NCI-H1417 (cell line): Measurements from ENCODE around the gene EPHB2.

Source experiments
- DNase-seq, 3 experiments: peaks; one replicate each; lab custom pipeline; 2025; lab: John Stamatoyannopoulos, UW

The EPHB2 gene

DNA sequence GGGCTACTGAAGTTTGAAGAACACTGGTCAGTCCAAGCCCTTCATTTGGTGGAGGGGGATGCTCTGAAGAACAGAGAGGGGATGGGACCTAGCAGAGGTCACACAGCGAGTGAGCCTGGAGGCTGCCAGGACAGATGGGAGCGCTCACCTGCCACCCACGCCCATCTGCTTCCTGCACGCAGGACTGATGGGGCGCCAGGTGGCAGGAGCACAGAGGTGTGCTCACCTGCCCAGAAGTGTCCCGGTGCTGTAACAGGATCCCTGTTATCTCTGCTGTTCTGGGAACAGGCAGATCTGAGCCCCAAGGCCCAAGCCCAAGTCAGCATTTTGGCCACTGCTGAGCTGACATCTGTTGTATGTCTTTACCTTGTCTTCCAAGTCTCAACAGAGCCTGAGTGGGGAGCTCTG is 40.5 kb downstream of the EPHB2 start:
- peak in 2 of 3 experiments; percentile 32 to 64 for DNase-seq

DNA sequence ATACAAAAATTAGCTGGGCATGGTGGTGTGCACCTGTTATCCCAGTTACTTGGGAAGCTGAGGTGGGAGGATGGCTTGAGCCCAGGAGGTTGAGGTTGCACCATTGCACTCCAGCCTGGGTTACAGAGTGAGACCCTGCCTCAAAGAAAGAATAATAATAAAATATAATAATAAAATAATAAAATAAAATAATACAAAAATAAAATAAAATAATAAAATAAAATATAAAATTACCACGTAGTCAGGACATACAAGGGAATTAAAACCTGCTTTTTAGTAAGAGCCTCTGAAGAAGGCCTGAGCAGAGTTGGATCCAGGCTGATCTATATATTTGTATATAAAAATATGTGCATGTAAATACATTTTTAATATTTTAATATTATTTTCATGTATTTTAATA is 41.7 kb downstream of the EPHB2 start:
- no peak for DNase-seq

DNA sequence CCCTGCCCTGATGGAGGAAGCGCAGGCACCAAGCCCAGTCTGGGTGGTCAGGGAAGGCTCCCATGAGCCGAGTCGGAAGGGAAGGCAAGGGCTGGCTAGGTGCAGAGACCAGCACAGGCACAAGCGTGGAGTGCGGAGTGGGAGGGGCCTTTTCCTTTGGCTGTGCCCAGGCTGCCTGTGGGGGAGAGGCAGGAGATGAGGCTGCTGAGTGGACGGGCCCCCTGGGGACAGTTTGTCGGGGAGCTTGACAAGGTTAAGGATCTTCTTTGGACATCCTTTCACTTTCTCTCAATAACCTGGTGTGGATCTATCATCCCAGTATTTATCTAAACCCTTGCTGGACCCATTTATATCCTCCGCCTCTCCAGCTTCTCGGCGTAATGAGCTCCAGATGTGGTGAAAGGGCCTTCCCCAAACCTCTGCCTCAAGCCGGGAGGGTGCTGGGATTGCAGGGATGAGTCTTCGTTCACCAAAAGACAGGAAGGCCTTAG is 42.9 kb downstream of the EPHB2 start:
- DNase-seq: no peak

DNA sequence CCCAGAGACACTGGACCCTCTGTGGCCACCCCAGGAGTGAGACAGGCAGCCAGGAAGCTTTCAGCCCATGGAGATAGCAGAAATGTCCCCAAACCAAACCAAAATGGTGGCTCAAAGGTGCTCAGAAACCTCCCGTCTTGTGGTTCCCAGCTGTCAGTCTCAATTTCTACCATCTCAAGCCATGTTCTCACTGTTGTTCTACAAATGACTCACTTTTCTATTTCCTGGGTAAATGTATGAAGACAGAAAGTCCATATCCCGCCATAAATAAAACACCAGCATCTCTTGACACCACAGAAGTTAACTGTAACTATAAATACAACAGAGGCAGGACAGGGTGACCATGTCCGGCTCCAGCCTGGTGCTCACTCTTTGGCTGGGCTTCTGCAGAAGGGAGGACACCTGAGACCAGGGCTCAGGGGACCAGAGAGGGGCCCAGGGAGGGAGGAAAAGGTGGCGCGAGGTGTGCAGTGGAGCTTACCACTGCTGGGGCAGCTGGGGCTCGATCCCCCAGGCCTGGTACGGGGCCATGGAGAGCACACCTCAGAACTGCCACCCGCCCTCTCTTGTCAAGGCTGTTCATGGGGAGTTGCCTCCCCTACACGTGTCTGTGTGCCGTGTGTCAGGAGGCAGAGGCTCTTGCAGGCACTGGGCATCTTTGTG is 43.6 kb downstream of the EPHB2 start:
- DNase-seq: no peak

DNA sequence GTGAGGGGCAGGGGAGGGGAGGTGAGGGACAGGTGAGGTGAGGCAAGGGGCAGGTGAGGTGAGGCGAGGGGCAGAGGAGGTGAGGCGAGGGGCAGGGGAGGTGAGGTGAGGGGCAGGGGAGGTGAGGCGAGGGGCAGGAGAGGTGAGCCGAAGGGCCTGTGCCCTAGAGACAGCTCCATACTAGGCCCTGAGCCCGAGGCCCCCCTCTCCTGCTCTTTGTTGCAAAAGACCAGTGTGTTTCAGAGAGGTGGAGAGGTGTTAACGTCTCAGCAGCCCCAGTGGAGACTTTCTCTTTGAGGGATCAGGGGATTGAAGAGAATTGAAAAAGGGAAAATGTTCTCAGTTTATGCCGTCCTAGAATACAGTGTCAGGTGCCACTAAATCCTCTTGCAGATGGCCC is 44.2 kb downstream of the EPHB2 start:
- DNase-seq: no peak

DNA sequence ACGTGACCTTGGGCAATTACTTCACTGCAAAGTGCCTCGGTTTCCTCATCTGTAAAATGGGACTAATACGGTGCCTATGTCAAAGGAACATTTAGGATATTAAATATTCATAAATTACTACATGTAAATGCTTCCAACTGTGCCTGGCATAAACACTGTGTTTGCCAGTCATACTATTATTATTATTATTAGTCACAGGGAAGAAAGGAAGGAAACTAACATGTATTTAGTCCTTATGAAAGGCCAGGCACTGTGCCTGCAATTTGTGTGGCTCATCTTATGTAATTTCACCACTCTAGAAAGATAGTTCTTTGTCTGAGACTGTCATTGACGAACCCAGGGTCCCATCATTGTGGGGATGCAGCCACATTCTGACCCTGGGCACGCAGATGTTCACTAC is 45.0 kb downstream of the EPHB2 start:
- DNase-seq: no peak

DNA sequence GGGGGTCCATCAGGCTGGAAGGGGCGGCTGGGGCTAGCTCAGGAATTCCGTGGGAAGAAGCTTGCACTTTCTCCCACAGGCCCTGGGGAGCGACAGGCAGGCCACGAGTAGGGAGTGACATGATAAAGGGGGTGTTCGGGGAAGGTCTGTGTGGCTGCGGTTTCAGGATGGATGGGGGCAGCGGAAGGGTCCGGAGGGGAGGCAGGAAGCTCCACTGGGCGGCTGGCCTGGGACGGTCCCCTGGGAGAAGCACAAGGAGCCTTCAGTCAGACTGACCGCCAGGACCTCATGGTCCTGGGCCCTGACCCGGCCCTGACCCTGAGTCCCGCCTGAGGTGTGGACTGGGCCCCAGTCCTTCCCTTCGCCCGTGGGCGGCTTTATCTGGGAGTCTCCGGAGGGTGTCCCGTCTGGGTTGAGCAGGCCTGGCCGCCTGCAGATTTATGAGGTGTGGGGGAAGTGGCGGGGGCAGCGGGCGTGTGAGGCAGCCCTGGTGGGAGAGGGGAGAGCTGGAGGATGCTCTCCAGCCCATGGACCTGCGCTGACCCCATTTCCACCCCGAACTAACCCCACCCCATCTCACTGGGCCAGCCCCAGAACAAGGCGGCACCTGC is 45.6 kb downstream of the EPHB2 start:
- DNase-seq: no peak

DNA sequence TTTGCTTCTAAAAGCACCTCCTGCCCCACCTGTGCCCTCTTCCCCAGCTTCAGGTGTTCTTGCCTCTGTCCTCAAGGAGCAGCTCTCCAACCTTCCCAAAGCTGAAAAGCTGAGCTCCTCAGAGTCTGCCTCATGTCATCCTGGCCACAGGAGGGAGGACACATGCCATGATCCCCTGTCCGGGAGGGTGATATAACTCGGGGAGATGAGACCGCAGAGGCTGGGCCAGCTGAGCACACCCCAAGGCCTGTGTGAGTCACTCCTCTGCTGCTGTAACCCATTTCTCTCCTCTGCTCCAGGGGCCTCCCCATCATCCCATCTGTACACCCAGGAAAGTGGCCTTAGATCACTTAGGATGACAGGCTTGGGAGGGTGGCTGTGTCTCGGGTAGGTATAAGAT is 49.8 kb downstream of the EPHB2 start:
- DNase-seq: no peak

DNA sequence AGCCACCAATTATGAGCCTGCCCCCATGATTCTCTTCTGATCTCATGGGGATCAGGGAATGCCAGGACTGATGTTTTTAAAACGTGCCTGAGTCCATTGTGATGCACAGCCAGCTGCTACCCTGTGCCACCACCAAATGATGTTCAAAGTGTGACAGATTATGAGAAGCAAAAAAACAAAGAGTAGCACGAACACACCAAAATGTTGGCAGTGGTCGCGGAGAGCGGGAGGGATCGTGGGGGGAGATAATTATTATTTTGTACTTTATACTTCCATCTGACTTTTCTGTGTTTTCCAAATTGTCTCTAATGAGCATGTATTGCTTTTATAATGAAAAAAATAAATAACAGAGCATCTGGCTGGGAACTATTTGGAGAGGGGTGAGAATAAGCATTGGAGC is 50.5 kb downstream of the EPHB2 start:
- peak in 1 of 3 experiments; percentile 18 for DNase-seq

DNA sequence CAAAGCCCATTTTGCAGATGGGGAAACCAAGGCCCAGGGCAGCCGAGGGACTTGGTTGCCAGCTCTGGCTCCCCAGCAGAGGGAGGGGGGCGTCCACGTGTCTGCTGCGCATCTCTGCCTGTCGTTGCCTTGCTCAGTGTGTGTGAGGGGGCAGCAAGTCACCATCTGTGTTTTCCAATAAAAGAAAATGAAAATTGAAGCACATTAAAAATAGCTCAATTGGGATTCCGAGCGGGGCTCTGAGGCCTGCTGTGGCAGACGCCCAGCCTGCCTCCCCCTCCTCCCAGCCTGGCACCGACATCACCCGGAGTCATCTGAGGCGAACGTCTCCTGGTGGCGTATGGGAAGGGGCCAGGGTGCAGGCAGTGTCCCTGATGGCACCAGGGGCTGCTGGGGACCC is 51.2 kb downstream of the EPHB2 start:
- no peak for DNase-seq

DNA sequence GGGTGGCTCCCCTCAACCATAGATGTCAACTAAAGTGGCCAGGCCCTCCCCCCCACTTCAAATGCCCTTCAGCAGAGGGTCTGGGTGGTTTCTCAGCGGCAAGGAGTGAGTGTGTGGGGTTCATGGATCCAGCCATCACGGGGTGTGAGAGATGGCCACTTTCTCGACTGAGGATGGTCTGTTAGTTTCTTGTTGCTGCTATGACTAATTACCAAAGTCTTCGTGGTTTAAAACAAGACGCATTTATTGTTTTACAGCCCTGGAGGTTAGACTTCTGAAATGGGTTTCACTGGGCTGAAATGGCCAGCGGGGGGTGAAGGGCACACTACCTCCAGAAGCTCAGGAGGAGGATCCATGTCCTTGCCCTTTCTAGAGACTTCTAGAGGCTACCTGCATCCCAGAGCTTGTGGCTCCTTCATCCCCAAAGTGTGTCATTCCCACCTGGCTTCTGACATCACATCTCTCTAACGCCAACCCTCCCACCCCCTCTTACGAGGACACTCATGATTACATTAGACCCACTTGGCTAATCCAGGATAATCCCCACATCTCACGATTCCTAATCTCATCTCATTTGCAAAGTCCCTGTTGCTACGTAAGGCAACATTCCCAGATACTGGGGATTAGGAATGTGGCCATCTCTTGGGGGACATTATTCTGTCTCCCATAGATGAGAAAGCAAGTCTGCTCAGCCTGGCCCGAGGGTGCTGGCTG is 53.0 kb downstream of the EPHB2 start:
- DNase-seq: no peak

DNA sequence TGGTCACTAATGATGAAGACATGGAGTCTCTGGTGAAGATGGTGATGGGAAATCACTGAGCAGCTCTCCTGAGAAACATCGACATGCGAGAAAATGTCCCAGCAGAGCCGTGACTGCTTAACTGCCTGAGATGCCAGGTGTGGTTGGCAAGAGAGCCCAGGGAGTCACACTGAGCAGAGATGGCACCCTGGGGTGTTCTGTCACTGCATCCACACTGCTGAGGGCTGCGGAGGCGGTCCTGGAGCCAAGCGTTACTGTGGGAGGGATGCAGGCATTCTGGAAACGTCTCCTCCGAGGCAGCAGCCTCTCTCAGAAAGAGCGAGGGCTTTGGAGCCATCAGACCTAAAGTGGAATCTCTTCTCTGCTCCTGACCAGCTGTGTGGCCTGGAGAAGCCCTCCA is 57.2 kb downstream of the EPHB2 start:
- DNase-seq: peak in 2 of 3 experiments; percentile 29 to 61

DNA sequence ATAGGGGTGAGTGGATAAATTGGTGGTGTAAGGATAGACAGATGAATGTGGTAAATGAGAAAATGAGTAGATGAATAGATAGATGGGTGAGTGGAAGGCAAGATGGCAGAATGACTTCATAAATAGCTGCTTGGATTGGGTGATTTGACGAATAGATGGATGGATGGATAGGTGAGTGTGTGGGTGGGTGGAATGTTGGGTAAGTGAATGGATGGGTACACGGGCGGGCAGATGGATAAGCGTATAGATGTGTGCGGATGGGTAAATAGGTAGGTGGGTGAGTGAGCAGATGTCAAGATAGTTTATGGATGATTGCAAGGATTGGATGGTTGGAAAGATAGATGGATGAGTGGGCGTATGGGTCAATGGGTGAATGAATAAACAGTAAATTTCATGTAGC is 59.3 kb downstream of the EPHB2 start:
- DNase-seq: no peak

DNA sequence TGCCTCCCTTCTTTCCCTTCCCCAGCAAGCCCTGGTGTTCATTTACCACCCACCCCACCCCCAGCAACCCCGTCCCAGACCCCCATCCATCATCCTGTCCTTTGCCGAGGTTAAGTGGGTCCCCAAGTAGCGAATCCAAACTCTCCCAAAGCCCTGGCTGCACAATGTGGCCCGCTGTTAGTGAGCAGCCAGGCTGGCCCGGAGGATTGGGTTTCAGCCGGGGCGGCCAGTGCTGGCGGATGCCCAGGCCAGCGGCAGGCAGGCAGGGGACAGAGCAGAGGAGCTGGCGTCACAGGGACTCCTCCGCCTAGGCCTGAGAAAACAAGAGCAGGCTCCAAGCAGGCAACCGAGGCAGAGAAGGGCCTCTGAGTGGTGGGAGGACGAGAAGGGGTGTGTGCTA is 61.4 kb downstream of the EPHB2 start:
- peak in 1 of 3 experiments; percentile 27 for DNase-seq

DNA sequence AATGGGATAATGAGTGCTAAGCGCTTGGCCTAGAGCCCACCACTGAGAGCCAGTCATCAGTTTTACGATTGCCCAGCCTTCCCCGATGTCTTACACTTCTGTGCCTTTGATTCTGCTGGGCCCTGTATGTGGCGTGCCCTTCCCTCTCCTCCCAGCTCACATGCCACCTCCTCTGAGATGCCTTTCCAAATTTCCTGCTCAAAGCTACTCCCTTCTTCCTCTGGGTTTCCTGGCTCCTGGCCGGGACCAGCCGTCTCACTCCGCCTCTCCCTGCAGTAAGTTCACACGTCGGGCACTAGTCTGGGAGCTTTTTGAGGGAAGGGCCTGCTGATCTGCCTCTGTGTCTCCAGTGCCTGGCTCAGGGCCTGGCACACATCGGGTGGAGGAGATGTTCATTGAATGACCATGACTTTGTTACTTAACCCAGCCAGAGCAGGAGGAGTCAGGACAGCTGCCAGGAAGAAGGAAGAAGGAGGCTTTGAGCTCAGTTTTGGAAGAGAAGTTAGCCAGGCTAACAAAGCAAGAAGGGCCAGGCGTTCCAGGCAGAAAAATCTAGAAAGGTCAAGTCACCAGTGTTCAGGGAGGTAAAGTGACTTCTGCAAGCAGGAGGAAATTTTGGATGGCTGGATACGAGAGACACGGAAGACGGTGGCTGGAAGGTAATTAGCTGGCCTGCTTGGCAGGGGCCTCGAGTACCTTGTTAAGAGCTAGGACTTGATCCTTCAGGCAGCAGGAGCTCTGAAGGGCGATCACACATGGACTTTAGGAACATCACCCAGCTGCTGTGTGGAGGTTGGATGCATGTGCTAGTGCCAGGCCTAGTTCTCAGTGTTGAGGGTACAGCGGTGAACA is 63.6 kb downstream of the EPHB2 start:
- no peak for DNase-seq

DNA sequence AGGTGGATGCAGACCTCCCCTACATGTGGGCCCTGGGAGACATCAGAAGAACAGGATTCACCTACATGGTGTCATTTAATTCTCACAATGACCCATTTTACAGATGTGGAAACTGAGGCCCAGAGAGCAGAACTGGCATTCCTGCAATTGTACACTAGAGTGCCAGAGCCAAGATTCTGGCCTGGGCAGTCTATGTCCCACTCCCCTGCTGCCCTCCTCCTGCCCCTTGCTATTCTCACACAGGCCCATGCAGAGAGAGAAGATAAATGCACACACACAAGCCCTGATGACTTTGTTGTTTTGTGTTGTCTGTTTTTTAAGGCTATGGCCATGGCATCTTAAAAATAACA is 64.2 kb downstream of the EPHB2 start:
- DNase-seq: no peak

DNA sequence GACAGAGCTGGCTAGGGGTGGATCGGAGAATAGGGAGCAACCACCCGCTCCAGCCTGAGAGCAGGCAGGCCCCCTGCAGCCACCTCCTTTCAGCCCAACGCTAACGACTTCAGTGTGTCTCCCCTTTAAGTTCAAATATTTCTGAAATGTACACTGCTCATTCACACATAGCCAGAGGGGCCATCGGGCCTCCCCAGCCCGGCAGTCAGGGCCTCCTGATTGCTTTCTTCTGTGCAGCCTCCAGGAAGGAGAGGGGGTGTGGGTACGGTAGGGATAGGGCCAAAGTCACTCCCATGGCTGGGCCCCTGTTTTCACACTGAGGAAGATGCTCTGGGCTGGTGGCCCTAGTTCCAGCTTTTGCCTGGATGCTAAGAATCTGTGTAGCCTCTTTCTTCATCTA is 64.8 kb downstream of the EPHB2 start:
- peak in 1 of 3 experiments; percentile 32 for DNase-seq

DNA sequence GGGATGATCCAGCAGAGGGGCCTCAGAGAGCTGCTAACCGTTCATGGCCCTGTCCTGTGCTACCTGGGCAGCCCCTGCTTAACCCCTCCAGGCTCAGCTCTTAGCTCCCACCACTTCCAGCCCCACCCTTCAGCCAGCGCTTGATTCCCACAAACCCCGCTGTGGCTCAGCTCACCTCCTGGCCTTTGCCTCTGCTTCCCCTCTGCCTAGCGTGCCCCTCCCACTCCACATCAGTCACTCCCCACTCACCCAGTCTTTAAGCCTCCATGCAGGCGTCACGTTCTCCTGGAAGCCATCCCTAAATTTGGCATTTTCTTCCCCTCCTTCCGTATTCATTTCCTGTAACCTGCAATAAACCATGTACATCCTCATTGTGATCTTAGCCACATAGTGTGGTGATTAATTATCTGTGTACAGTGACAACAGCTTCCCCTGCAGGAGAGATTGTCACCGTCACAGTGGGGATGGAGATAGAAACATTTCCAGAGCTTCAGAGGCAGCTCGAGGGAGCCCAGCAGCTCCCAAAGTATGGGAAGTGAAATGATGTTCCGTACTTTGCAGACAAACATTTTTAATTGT is 65.5 kb downstream of the EPHB2 start:
- peak in 2 of 3 experiments; percentile 47 to 78 for DNase-seq

DNA sequence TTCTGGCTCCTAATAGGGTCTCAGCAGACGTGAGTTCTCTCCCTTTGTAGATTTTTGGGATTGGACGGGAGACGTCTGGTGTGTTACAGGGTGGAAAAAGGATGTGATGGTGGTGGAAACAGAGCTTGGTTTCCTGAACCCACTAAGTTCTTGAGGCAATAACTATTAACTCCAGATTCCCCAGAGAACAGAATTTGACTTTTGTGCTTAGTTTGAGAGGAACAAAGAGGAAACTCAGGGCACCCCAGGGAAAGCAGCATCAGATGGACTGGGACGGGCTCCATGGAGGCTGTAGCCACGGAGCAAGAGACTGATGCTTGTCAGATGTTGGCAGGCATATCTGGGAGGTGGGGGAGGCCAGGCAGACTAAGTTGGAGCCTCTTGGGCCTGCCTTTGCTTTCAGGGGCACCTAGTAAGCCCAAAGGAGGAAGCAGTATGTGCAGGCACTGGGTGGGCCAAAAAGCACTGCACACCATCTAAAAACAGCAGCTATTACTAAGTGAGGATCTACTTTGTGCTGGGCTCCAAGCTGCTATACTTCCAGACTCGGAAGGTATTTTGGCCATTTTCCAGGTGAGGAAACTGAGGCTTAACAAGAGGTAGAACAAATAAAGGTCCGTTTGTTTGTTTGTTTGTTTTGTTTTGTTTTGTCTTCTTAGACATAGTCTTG is 66.9 kb downstream of the EPHB2 start:
- no peak for DNase-seq

DNA sequence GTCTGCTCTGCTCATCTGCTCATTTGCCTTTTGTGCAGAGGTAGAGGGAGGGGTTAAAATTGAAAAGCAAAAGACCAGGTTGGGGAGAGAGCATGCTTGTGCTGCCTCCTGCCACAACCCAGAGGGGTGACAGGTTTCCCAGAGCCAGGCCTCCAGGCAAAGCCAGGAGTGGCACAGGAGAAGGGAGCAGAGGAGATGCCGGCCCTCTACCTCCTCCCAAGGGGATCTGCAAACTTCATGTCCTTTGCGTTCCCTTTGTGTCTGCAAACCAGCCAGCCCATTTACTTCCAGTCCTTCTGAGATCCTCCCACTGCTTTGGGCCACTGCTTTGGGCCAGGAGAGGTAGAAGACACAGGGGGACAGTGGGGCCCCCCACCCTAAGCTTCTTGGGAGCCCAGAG is 67.8 kb downstream of the EPHB2 start:
- DNase-seq: no peak

DNA sequence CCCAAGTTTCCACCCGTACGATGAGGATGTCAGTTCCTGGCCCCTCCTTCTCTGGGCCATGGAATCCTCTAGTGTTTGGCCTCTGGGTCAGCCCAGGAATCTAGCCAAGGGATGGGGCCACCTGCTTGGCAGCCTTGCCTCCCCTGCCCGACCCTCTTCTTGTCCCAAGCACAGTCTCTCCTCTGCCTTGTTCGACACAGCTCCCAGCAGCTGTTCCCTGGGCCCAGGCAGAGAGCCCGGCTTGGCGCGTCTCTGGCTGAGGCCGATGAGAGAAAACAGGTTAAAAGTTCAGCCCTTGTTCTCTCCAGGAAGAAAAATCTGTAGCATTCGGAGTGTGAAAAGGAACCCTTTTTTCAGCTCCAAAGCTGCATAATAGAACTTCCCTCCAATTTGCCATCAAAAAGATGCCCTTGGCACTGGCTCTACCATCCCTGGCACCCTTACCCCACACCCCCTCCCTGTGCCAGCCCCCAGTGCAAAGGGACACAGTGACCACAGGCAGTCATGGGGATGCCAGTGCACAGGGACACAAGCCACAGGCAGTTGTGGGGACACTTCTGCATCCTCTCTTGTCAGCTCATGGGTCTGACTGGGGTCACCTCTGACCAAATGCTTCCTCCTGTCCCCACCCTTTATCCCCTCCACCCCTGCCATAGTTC is 68.4 kb downstream of the EPHB2 start:
- DNase-seq: no peak
